ENCODE data around the gene MDH2.
"Not testable (repeated sequence)": the region's sequence is repeated elsewhere in the genome, so short reads cannot be mapped to it uniquely, and the experiment has no call there.

Gene MDH2

GRCh38 chr7:76048668-76048988, 722 bp downstream of the MDH2 start:
- DNase-seq (ENCODE audit: low read depth): peak; percentile 11

- no peak for DNase-seq (ENCODE audit: low read depth)
Measured at GRCh38 chr7:76049295-76049694, 1.4 kb downstream of the MDH2 start.

- no peak for DNase-seq (ENCODE audit: low read depth)
Measured at GRCh38 chr7:76050545-76050944, 2.6 kb downstream of the MDH2 start.

- no peak for DNase-seq (ENCODE audit: low read depth)
Measured at GRCh38 chr7:76051840-76052239, 3.9 kb downstream of the MDH2 start.

- DNase-seq (ENCODE audit: low read depth): not testable (repeated sequence)
Measured at GRCh38 chr7:76052681-76053080, 4.8 kb downstream of the MDH2 start.

GRCh38 chr7:76053461-76053860, 5.6 kb downstream of the MDH2 start:
- DNase-seq (ENCODE audit: low read depth): no peak

GRCh38 chr7:76054123-76055120, 6.5 kb downstream of the MDH2 start:
- no peak for DNase-seq (ENCODE audit: low read depth)

- no peak for DNase-seq (ENCODE audit: low read depth)
Measured at GRCh38 chr7:76056241-76056640, 8.3 kb downstream of the MDH2 start.

- no peak for DNase-seq (ENCODE audit: low read depth)
Measured at GRCh38 chr7:76057103-76057812, 9.4 kb downstream of the MDH2 start.

- DNase-seq (ENCODE audit: low read depth): no peak
Measured at GRCh38 chr7:76057813-76058145, 9.9 kb downstream of the MDH2 start.

- not testable (repeated sequence) for DNase-seq (ENCODE audit: low read depth)
Measured at GRCh38 chr7:76058745-76059144, 10.8 kb downstream of the MDH2 start.

- no peak for DNase-seq (ENCODE audit: low read depth)
Measured at GRCh38 chr7:76060842-76061241, 12.9 kb downstream of the MDH2 start.

- no peak for DNase-seq (ENCODE audit: low read depth)
Measured at GRCh38 chr7:76062254-76062653, 14.3 kb downstream of the MDH2 start.

GRCh38 chr7:76063114-76063513, 15.2 kb downstream of the MDH2 start:
- no peak for DNase-seq (ENCODE audit: low read depth)

GRCh38 chr7:76063525-76063924, 15.6 kb downstream of the MDH2 start:
- no peak for DNase-seq (ENCODE audit: low read depth)

- no peak for DNase-seq (ENCODE audit: low read depth)
Measured at GRCh38 chr7:76064208-76064970, 16.5 kb downstream of the MDH2 start.

GRCh38 chr7:76065016-76065612, 17.2 kb downstream of the MDH2 start:
- DNase-seq (ENCODE audit: low read depth): no peak

GRCh38 chr7:76066716-76067503, 19.0 kb downstream of the MDH2 start:
- no peak for DNase-seq (ENCODE audit: low read depth)

GRCh38 chr7:76069238-76069638, 21.3 kb downstream of the MDH2 start:
- DNase-seq (ENCODE audit: low read depth): no peak

GRCh38 chr7:76071316-76072242, 23.7 kb downstream of the MDH2 start:
- no peak for DNase-seq (ENCODE audit: low read depth)

Measured in activated T-cell treated with anti-CD3 and anti-CD28 coated beads for 24 hours (primary cell).